Activated CD8-positive, alpha-beta T cell treated with anti-CD3 and anti-CD28 coated beads for 36 hours (primary cell): ENCODE data around the gene KDM5A. TPM values are rescaled to one million over a fixed set of nuclear protein-coding genes. Genes with fewer than 3 reads are reported as not detected.

Experiments used
- ATAC-seq: fragments of 200-7000 bp; cut with Tn5 transposase; one replicate; pipeline ENCODE4 v1.10.0; 2021; ENCODE audit warnings: mild to moderate bottlenecking, moderate library complexity
- CTCF ChIA-PET: fragments of 350-600 bp; sonication (Branson Sonifier 250); formaldehyde crosslinking; loops from one replicate; lab custom pipeline; 2021; ENCODE audit warnings: antibody characterized with exemption; lab: Charles Lee
- POLR2A ChIA-PET: fragments of 350-600 bp; sonication (Branson Sonifier 250); formaldehyde crosslinking; loops from one replicate; lab custom pipeline; 2021; ENCODE audit warnings: antibody characterized with exemption; lab: Charles Lee
- DNase-seq: peaks from one replicate; pipeline ENCODE4 v3.0.0-alpha.2; 2020
- H3K27ac Mint-ChIP-seq: one replicate; pipeline ENCODE4 v1.8.0; 2021; ENCODE audit warnings: mild to moderate bottlenecking, mixed read lengths
- H3K27me3 Mint-ChIP-seq: one replicate; pipeline ENCODE4 v1.8.0; 2021; ENCODE audit warnings: mixed read lengths
- H3K36me3 Mint-ChIP-seq: one replicate; pipeline ENCODE4 v1.8.0; 2021; ENCODE audit warnings: low read depth, mixed read lengths
- H3K4me1 Mint-ChIP-seq: one replicate; pipeline ENCODE4 v1.8.0; 2021; ENCODE audit warnings: low read depth, mixed read lengths
- H3K4me3 Mint-ChIP-seq: one replicate; pipeline ENCODE4 v1.8.0; 2021; ENCODE audit warnings: mild to moderate bottlenecking, moderate library complexity, mixed read lengths
- H3K9me3 Mint-ChIP-seq: one replicate; pipeline ENCODE4 v1.8.0; 2021; ENCODE audit warnings: mixed read lengths
- intact Hi-C: fragments of 100-400 bp; cut with micrococcal nuclease; formaldehyde crosslinking; loops from one replicate; pipeline ENCODE4 v1.10.0; 2022
- total RNA-seq, 2 experiments: library from RNA; stranded (reverse); gene quantifications; one replicate each; pipeline ENCODE4 v1.2.3, GENCODE V29; 2021
- TF ChIP-seq, protein P1 (sequence below): fragments of 200-600 bp; IDR thresholded peaks from one replicate; pipeline ENCODE4 v1.8.0; 2022; ENCODE audit warnings: antibody characterized with exemption, mild to moderate bottlenecking

Gene KDM5A
- total RNA-seq, 2 experiments from 2014 or later = 60.0 to 68.9 TPM

DNA sequence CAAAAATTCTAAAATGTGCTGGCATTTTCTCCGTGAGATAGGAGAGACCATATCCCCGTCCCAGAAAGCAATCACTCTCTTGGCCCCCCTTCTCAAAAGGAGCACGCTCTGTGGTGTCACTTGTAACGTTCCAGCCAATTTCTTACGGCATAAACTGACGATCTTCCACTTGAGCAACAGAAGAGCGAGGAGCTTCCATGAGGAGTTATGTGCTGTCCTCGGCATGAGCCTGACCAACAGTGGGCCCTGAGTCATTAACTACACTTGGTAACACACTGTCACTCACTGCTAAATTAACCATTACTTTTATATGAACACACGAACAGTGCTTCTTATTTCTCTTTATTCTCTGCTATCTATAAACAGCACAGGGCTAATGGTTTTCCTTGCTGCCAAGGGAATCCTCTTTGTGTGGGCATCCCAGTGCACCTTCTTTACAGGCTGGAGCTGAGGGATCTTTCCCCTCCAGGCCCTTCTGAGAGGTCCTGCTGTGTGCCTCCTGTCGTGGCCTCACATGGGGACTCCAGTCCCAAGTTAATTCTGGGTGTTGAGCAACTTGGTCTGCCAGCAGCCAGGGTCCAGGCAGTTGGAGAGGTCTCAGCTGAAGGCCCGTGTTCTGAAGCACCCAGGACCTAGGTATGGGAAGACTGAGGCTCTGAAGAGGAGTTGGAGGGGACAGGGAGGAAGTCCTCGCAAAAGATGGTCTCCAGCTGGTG lies 135.8 kb downstream of the KDM5A start:
- no peak overlapping the region for H3K27ac Mint-ChIP-seq
- DNase-seq (no peak), ATAC-seq (no peak)
- no peaks in the 10 kb centered on the region for H3K9me3 Mint-ChIP-seq
- POLR2A ChIA-PET = no interaction called here
- no peaks in the 10 kb centered on the region for H3K4me1 Mint-ChIP-seq
- H3K27me3 Mint-ChIP-seq = peaks cover 19% of the 10 kb centered on the region
- TF ChIP-seq, protein P1, sequence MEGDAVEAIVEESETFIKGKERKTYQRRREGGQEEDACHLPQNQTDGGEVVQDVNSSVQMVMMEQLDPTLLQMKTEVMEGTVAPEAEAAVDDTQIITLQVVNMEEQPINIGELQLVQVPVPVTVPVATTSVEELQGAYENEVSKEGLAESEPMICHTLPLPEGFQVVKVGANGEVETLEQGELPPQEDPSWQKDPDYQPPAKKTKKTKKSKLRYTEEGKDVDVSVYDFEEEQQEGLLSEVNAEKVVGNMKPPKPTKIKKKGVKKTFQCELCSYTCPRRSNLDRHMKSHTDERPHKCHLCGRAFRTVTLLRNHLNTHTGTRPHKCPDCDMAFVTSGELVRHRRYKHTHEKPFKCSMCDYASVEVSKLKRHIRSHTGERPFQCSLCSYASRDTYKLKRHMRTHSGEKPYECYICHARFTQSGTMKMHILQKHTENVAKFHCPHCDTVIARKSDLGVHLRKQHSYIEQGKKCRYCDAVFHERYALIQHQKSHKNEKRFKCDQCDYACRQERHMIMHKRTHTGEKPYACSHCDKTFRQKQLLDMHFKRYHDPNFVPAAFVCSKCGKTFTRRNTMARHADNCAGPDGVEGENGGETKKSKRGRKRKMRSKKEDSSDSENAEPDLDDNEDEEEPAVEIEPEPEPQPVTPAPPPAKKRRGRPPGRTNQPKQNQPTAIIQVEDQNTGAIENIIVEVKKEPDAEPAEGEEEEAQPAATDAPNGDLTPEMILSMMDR = no peak
- CTCF ChIA-PET = no interaction called here
- H3K36me3 Mint-ChIP-seq = no peaks in the 10 kb centered on the region
- intact Hi-C loops = no loop called here
- no peak overlapping the region for H3K4me3 Mint-ChIP-seq

DNA sequence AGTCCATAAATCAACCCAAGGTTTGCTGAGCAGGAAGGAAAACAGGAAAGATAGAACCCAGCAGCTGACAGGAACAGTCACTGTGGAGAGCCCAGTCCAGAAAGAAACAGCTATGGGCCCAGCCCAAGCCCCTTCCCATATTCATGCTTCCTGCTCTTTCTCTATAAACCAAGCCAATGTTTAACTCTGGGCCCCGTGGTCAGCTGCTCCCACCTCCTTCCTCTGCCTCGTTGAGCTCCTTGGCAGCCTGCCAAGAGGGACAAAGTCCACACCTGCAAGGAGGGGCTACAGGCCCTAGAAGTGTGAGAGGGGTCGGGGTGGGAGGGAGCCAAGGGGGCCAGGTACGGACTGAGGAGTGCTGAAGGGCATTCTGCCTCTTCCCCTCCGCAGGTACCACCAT lies 136.5 kb downstream of the KDM5A start:
- Mint-ChIP-seq H3K27me3 (peaks cover 16% of the 10 kb centered on the region), H3K4me3 (no peak overlapping the region), H3K9me3 (peaks cover 4% of the 10 kb centered on the region), H3K36me3 (peaks cover 3% of the 10 kb centered on the region), H3K27ac (no peak overlapping the region), H3K4me1 (no peaks in the 10 kb centered on the region)
- ChIA-PET POLR2A (no interaction called here), CTCF (no interaction called here)
- intact Hi-C loops = no loop called here
- TF ChIP-seq, protein P1 = no peak
- no peak for ATAC-seq
- no peak for DNase-seq

DNA sequence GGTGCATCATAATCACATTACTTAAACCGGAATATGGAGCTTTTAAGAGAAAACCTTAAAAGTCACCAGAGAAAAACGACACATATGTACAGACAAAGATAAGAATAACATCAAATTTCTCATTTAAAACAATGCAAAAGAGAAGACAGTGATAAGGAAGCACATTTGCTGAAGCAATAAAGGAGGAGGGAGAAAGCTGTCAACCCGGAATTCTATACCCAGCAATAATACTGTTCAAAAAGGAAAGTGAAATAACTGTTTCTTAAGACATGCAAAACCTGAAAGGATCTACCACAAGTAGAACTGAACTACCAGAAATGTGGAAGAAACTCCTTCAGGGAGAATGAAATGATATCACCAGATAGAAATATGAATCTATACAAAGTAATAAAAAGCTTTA lies 141.8 kb downstream of the KDM5A start:
- H3K9me3 Mint-ChIP-seq = peaks cover 13% of the 10 kb centered on the region
- no peak for DNase-seq
- intact Hi-C loops = no loop called here
- H3K27me3 Mint-ChIP-seq = peaks cover 1% of the 10 kb centered on the region
- POLR2A ChIA-PET = no interaction called here
- H3K27ac Mint-ChIP-seq = no peak overlapping the region
- CTCF ChIA-PET = interaction anchor here (1.0 to 1.6 kb wide), 2 partner anchors 28 to 137 kb away, joined by 3 read pairs; no protein-coding TSS in a partner anchor
- H3K4me1 Mint-ChIP-seq = no peaks in the 10 kb centered on the region
- H3K4me3 Mint-ChIP-seq = no peak overlapping the region
- TF ChIP-seq, protein P1 = no peak
- H3K36me3 Mint-ChIP-seq = peaks cover 4% of the 10 kb centered on the region
- ATAC-seq = no peak

DNA sequence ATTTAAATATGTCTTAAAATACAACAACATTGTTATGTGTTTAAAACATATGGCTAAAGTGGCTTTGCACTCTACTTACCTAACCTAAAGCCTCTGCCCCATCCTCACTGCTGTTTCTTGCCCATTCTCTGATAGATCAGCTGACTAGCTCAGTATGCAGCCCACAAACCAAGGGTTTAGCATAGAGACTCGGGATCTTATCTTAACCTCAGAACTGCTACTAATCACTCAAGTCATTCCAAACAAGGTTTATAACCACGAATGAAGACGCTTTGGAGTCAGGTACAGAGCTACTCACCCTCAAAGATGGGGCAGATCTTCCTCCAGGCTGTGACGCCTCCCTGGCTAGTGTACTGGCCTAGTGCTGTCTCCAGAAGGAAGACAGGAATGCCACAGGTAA lies 145.7 kb downstream of the KDM5A start:
- Mint-ChIP-seq H3K4me1 (no peaks in the 10 kb centered on the region), H3K4me3 (no peak overlapping the region), H3K36me3 (peaks cover 4% of the 10 kb centered on the region), H3K27me3 (peaks cover 3% of the 10 kb centered on the region), H3K27ac (no peak overlapping the region), H3K9me3 (peaks cover 13% of the 10 kb centered on the region)
- ChIA-PET POLR2A (no interaction called here), CTCF (no interaction called here)
- DNase-seq = no peak
- TF ChIP-seq, protein P1 = no peak
- ATAC-seq = no peak
- intact Hi-C loops = no loop called here

DNA sequence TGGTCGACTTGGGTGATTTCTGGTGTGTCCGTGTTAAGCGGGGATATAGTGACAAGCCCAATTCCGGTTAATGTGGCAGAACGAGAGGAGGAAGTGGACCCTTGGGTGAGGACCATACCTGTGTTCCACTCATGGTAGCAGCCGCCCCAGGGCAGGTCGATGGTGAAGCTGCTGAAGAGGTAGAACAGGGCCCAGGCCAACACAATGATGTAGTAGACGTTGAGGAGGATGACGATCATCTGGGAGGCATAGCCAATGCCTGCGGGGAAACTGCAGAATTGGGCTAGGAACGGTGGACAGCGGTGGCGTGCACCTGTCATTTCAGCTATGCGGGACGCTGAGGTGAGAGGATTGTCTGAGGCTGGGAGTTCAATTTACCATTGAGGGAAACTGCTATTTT lies 146.6 kb downstream of the KDM5A start:
- intact Hi-C loops = no loop called here
- no peak for DNase-seq
- Mint-ChIP-seq H3K27ac (no peak overlapping the region), H3K9me3 (peaks cover 9% of the 10 kb centered on the region), H3K4me1 (no peaks in the 10 kb centered on the region), H3K27me3 (peaks cover 3% of the 10 kb centered on the region), H3K4me3 (no peak overlapping the region), H3K36me3 (peaks cover 1% of the 10 kb centered on the region)
- CTCF ChIA-PET = no interaction called here
- POLR2A ChIA-PET = no interaction called here
- TF ChIP-seq, protein P1 = no peak
- ATAC-seq = no peak
